Fibroblast of the aortic adventitia (primary cell): ENCODE data around the gene PXN. TPM values are rescaled to one million over a fixed set of nuclear protein-coding genes. Genes with fewer than 3 reads are reported as not detected.

Experiments used
- DNase-seq: peaks from one replicate; pipeline ENCODE4 v3.0.0-alpha.2; 2010; ENCODE audit warnings: low read depth
- H3K4me3 ChIP-seq: 2 replicates; pipeline ENCODE4 v1.5.1; 2011; ENCODE audit warnings: low read depth, mild to moderate bottlenecking, control low read depth, low read length, moderate library complexity
- CTCF ChIP-seq: IDR thresholded peaks from 2 replicates; pipeline ENCODE4 v1.5.1; 2011; ENCODE audit warnings: mild to moderate bottlenecking, low read length, control low read depth, inconsistent platforms; ENCODE audit not compliant: insufficient read depth
- total RNA-seq: library from RNA; depleted of rRNA; stranded (reverse); fragments of >200 nt; gene quantifications from 2 replicates; pipeline ENCODE4 v1.2.3, GENCODE V29; 2012; ENCODE audit warnings: low replicate concordance

Gene PXN
- total RNA-seq, 1 donor, result 68.3 TPM

- no peak overlapping the region for H3K4me3 ChIP-seq
- TF ChIP-seq CTCF, result no peak
- DNase-seq, result no peak
Observed at GRCh38 chr12:120287491-120287890, 22.0 kb upstream of the PXN start.

- DNase-seq, result no peak
- no peak overlapping the region for H3K4me3 ChIP-seq
- no peak for TF ChIP-seq CTCF
Observed at GRCh38 chr12:120286768-120287490, 21.4 kb upstream of the PXN start.

- no peak for TF ChIP-seq CTCF
- no peak for DNase-seq
- H3K4me3 ChIP-seq, result no peak overlapping the region
Observed at GRCh38 chr12:120284381-120284780, 18.9 kb upstream of the PXN start.

- peak; percentile 32 for DNase-seq
- no peak for TF ChIP-seq CTCF
Observed at GRCh38 chr12:120283318-120283717, 17.8 kb upstream of the PXN start.

GRCh38 chr12:120278137-120279069 is 12.9 kb upstream of the PXN start:
- no peak for DNase-seq
- no peak for TF ChIP-seq CTCF
- no peak overlapping the region for H3K4me3 ChIP-seq

More at GRCh38 chr12:120283318-120283717, 17.8 kb upstream of the PXN start:
- no peak overlapping the region for H3K4me3 ChIP-seq

- no peak for TF ChIP-seq CTCF
- DNase-seq, result peak; percentile 72
- H3K4me3 ChIP-seq, result no peak overlapping the region
Observed at GRCh38 chr12:120276734-120277133, 11.2 kb upstream of the PXN start.
